Activated gamma-delta T cell treated with Interleukin-2 at 50 U/mL for 16 hours (primary cell): Measurements from ENCODE around the gene VCX2.
"Not testable (repeated sequence)": the region's sequence is repeated elsewhere in the genome, so short reads cannot be mapped to it uniquely, and the experiment has no call there.

ENCODE experiments used
- DNase-seq: peaks from one replicate; pipeline ENCODE4 v3.0.0-alpha.2; 2020

The VCX2 gene

DNA sequence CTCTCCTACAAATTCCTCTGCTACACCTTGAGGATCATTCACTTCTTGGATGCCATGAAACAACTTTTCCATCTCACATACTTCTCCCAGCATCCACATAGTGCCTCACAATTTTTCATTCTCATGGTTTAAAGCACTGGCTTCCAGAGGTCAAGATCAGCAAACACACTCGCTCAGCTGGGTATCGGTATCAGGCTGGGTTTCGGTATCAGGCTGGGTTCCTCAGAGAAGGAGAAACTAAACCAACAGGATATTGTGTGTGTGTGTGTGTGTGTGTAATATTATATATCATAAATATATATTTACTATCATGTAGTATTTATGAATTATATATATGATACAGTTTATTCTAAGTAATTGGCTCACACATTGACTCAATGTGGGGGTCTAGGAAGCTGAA is at the start of gene VCX2:
Gene VCX2 (minus strand): TSS at position 99 of the 400 bp plus-strand sequence. CDS start 624 bp downstream, outside the sequence.
- not testable (repeated sequence) for DNase-seq

DNA sequence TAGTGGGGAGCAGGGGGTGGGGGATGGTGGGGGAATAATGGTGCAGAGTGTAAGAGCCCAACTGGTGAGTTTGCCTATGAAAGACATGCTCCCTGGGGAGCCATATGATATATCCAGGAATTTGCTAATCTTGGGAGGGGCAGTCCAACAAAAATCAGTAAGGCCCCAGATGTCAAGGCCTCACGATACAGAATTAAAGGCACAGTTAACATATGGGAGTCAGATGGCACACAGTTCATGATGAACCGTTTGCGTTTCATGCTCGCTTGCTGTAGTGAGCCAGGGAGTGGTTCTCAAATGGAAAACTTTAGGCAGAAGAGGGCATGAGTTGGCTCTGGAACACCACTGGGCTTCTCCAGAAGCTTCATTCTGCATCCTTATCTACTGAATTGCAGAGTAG is 33.9 kb upstream of the VCX2 start:
- no peak for DNase-seq

DNA sequence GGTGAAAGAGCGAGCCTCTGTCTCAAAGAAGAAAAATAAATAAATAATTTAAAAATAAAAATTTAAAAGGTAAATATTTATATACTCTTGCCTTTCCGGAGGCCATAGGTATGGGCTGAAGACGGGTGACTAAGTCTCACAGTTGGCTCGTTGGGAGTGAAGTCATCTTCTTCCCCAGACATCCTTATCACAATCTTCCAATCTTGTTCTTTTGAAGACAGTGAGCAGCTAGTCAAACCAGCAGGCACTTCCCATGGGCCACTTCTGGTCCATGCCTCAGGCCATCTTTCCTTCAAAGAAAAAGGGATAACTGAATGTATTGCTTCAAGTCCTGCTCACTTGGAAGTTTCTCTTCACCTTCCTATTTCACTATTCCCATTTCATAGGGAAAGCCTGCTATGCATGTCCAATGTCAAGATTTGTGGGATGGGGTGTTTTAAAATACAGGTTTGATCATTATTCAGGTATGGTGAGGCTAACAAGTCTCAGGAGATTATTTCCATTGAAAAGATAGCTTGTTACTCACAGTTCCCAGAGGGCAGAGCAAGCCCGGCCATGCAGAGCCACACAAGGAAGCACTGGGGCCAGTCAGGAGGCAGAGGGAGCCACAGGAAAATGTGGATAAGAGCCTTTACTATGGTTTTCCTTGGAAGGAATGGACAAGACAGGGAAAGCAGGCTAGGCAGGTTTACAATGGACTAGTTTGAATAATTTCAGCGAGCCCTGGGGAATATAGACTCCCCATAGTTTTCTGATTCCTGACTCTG is 33.3 kb upstream of the VCX2 start:
- DNase-seq = no peak

DNA sequence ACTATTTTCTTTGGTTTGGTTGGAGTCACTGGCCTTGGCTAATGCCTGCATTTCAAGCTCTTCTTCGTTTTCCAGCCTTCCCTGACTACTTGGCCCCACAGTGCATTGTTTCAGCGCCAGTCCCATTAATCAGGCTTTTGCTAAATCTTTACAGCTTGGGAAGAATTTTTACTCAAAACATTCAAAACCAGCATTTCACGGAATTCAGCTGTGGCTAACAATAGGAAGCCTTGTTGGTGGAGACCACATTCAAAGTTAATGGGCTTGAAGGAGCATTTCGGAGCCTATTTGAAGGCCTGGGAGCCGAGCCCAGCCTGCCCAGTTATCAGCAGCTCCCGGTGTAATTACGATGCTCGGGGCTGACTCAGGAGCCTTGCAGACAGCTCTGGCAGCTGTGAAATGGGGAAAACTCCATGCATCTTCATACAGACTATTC is 30.8 kb upstream of the VCX2 start:
- DNase-seq = no peak

DNA sequence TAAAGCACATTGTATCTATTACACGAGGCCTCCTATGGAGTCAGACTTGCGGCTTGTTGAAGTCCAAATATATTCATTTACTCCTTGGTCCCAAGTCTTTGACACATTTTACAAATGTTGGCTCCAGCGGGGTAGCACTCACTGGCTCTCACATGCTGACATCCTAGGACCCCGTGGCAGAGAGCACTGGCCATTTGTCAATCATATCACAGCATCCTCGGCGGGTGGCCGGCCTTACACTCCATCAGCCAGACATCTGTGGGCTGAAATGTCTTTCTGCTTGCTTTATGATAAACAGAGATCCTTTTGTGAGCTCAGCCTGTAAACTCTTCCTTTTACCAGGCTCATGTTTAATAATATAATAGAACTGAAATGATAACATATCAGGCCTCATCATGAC is 25.7 kb upstream of the VCX2 start:
- no peak for DNase-seq

DNA sequence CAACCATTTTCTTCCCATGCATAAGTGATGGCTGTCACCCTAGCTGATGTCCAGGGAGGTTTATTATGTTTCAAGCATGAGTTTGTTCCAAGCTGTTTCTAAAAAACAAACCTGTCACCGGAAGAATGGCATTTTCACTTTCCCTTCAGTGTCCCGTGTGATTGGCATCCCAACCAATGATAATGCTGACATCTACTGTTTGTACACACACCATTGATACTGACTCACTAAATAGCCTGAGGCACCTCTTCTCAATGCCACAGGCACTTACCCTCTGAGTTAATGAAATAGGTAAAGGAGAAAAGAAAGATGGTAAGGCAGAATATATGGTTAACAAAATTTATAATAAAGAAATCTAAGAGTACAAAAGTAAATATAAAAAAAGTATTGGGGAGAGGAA is 23.1 kb upstream of the VCX2 start:
- no peak for DNase-seq

DNA sequence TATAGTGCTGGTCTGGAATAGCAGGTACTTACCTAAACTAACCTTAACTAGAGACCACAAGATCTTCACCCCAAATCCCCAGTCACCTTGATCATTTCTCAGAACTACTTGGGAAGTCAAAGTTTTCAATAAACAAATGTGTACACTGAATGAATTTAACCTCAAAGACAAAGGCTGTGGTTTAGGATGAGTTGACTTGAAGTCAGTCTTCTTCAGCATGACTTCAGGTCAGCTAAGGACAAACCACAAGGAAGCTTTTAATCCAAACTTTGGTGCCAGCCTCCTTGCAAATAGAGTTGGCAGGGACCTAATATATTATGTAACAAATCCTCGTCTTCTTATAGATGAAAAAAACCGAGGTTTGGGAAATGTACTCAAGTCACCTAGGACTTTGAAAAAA is 21.2 kb upstream of the VCX2 start:
- DNase-seq = no peak

DNA sequence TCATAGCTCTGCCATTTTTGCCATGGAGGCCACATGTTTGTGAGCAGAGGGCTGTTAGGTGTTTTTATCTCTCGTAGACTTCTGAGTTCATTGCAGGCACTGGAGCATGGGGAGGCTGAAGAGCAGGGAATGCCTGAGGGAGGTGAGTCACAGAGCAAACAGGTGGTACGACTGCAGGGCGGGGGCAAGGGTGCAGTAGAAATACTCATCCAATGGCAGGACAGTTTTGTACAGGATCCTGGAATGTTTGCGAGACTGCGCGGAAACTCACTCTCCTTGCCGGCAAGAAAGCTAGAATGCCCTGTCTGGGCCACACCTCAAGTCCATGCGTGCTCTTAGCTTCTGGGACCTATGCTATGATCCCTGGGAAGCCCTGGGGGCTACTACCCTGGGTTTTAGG is 20.0 kb upstream of the VCX2 start:
- no peak for DNase-seq

DNA sequence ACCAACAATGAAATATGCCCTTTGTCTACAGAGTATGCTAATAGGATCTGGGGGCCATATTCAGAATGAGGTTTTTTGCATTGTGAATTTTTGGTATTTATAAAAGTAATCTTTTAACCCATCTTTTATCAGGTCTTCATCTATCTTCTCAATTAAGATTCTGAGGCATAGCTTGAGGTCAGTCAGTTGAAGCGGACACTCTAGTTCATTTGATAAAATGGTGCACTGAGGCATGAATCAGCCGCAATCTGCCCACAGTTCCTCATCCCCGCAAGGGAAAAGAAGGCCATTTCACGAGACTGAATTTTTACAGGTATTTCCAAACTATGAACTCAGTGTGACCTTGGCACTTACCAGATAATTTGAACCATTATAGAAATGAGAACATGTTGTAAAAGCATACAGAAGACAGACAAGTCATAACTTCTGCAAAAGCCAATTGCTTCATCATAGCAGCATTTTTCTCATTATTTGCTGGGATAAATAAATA is 19.3 kb upstream of the VCX2 start:
- no peak for DNase-seq

DNA sequence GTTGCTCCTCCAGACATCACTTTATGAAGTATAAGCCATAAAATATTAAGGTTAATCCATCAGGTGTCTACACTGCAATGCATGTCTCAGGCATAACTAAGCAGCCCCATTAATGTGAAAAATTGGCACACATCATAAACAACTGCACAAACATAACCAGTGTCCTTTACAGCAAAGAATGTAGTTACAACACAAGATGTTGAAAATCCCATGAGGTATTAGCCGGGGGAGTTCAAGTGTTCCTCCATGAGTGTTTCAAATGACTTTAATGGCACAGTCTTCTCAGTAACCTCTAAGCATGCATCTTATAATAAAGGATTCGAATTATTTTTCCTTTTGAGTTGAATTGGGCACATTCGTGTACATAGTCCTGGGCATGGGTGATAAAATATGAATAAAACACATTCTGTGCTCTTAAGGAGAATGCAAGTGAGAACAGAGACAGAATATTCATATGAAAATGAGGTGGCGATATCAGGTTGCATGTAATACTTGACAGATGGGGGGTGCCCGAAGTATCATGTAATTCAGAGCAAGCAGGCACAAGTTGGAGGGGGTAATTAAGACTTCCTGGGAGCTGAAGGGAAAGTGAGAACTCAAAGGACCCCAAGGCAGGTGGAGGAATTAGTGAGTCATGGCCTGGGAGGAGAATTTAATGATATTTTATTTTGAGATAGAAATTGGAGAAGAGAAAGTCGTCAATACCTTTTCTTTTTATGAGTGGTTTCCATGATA is 18.2 kb upstream of the VCX2 start:
- no peak for DNase-seq

DNA sequence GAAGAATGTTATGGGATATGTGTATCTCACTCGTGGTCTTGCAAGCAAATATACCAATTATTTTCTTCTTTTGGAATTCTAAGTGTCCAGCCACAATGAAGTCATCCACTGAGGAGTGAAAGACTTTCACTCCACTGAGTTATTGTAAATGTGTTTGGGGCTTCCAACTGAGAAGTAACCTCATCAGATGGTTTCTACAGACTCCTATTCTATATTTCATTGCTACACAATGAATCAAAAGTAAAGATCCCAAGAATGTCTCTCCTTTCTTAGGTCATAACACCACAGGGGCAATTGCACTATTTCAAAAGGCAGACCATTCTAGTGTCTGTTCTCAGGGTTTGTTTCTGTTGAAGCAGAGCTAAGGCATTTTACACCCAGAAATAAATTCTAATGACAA is 12.3 kb upstream of the VCX2 start:
- DNase-seq = no peak

DNA sequence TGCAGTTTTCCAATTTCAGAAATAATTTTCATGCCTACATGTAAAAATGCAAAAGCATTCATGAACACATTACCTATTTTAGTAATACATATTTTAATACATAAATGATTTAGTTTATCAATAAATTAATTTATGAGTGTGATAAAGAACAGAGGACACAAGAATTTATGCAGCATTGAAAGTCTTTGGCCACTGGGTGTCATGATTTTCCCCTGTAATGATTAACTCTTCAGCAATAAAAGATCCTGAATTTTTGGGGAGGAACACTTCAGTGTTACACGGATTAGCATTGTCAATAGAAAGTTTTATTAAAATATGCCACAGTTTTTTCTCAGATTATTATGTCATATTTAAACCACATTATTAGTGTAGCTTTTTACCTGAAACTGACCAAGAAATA is 8.6 kb upstream of the VCX2 start:
- DNase-seq = no peak

DNA sequence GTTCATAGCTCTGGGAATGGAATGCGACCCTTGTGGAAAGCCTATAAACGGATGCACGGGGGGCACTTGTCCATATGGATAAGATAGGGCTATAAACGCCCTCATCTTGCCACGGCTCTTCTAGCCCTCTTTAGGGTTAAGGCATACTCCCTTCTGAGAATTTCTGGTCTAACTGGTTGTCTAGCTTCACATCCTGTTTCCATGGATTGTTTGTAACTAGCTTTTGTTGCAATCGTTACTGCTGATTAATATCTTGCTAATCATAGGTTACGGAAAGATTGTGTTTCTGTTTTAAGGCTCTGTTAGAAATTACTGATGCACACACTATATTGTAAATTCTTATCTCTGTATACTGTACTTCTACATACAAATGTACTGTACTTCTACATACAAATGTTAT is 17.1 kb downstream of the VCX2 start:
- DNase-seq = not testable (repeated sequence)

DNA sequence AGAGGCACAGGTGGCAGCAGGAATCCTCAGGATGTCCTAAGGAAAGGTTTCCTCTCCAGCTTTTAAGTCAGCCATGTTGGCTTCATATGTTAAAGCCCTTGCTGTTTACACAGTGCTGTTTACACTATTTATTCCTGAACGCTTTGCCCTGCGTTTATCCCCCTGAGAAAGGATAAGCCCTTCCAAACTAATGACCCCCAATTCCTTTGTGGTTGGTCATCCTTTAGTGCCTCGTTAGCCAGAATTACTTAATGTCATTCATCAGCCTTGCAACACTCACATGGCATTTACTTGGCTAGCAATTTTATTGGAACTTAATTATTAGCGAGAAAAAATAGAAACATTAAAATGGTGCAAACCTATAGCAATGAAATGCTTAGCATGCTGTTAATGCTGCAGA is 23.8 kb downstream of the VCX2 start:
- no peak for DNase-seq

DNA sequence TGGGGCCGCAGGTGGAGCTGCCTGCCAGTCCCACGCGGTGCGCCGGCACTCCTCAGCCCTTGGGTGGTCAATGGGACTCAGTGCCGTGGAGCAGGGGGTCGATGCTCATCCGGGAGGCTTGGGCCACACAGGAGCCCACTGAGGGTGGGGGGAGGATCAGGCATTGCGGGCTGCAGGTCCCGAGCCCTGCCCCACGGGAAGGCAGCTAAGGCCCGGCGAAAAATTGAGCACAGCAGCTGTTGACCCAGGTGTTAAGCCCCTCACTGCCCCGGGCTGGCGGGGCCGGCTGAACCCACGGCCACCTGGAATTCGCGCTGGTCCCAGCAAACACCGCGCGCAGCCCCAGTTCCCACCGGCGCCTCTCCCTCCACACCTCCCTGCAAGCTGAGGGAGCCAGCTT is 26.1 kb downstream of the VCX2 start:
- DNase-seq = no peak

DNA sequence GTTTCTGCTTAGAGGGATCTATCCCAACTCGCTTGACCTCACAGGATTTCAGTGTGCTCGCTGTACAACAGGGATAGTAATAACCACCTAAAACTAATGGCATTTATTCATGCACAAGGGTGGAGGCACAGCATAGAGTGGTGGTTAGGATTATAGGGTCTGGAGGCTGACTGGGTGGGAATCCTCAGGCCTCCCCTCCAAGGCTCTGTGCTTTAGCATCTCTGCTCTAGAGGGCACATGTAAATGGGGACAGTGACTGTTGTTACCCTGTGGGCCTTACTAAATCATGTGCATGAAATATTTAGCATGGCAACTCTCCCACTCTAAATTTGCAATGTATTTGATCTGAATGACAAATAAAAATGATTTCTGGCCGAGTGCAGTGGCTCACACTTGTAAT is 29.2 kb downstream of the VCX2 start:
- no peak for DNase-seq

DNA sequence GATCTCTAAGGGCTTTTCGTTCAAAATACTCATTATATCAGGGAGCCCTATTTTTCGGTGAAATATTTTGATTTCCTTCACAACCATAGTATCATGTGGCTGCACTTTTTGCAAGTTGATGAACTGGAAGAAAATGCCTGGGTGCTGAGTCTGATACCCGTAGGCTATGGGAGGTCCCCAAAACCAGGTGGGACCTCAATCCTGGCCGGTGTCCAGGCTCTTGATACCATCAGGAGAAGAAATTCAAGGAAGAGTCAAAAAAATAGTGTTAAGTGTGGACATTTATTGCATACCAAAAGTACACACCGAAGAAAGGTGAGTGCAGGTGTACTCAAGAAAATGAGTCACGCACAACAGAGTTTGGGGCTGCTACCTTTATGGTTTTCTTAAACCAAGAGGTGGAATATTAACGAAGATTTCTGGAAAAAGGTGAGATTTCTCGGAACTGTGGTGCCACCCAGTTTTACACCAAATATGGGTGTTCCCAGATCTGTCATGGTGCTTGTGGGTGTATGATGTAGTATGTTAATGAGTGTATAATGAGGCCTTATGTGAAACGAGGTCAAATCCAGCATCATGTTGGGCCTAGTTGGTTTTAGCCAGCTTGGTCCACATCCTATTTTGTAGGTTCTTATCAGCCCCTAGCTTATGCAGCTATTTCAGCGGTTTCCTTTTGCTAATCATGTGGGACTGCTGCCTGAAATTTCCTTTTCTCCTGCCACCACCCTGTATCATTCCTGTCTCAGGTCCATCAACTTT is 29.9 kb downstream of the VCX2 start:
- DNase-seq = no peak

DNA sequence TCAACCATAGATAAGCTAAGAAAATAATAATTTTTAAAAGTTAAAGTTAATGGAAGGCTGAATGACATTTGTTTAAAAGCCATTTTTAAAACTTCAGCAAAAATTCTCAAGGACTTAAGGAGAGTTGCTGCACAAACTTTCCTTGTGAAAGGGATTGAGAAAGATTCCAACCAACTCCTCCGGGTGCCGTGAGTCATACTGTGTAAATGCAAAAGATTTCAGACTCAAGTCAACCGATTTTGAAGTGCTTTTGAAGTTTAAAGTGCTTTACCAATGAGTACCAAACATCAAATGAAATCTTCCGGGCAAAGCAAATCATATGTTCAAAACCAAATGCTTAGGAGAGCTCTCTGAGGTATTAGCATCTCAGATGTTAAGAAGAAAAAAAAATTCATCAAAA is 31.4 kb downstream of the VCX2 start:
- no peak for DNase-seq

DNA sequence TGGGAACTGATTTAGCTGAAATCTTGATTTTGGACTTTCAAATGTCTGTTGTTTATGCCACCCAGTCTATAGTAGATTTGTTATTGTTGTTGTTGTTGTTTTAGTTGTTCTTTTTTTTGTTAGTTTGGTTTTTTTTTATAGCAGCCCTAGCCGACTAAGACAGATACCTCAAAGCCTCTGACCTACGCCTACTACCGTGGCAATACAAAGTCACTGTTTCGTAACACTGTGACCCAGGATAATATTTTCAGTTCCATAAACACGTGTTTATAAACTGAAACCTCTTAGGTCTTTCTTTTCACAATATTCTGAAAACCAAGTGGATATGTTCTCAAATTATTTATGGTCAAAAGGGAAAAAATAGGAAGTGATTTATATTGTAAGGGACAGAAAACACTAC is 32.8 kb downstream of the VCX2 start:
- no peak for DNase-seq

DNA sequence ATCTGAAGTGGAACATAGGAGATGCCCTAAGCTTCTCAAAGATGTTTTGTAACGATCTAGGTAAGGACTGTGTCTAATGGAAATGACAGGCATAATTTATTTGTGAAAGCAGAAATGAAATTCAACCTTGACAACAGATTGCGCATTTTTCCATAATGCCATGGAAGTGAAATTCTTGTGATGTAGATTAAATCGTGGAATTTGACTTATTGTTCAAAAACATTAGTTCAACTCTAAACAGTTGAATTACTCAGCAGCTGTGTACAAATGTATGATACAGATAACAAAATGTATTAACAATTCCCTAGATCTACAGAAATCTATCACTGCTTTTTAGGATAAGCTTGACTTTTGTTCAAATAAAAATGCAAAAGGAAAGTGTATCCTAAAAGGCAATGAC is 44.4 kb downstream of the VCX2 start:
- DNase-seq = no peak

DNA sequence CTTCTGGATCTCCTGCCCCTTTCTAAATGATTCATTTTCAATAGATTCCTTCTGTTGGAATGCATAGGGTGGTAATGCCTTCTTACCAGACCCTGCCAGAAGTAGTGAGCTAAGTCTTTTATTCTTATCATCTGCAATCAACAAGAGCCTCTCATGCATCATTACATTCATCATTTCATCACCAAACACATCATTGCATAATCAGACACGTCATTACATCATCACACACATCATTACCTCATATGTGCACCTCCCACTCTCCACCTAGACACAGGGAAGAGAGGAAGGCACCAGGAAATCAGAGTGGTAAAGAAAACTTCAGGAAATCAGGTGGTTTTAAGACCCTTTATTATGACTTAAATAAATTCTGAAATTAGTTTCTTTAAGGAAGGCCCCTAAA is 45.0 kb downstream of the VCX2 start:
- DNase-seq = no peak

DNA sequence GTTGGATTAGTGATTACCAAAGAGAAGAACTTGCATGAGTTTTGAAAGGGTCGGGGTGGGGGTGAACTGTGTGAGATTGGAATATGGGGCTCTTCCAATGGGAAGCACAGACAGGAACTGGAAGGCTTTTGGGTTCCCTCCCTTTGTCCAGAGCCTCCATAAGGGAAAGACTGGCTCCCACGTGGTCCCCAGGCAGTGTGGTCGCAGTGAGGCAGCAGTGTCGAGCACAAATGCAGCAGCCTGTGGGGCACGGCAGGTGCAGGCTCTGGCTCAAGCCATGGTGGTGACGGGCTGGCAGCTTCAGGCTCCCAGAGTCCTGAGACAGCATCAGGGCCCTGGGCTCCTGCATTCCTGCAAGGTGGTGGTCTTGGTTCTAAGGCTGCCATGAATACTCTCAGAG is 45.5 kb downstream of the VCX2 start:
- no peak for DNase-seq

DNA sequence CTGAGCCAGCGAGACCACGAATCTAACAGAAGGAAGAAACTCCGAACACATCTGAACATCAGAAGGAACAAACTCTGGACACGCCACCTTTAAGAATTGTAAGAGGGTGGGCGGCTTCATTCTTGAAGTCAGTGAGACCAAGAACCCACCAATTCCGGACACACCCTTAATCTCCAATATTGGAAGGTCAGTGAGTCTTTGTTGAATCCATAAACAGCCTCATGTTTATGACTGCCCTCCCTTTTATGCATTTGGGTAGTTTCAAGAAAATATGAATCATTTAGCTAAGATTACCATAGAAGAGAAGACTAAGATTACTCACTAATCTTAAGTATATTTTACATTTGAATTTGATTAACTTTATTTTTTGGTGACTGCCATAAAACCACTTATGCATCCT is 48.5 kb downstream of the VCX2 start:
- DNase-seq = no peak

DNA sequence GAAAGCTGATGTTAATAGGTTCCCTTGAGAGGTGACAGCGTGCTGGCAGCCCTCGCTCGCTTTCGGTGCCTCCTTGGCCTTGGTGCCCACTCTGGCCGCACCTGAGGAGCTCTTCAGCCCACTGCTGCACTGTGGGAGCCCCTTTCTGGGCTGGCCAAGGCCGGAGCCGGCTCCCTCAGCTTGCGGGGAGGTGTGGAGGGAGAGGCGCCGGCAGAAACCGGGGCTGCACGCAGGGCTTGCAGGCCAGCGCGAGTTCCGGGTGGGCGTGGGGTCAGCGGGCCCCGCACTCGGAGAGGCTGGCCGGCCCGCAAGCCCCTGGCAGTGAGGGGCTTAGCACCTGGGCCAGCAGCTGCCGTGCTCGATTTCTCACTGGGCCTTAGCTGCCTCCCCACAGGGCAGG is 49.7 kb downstream of the VCX2 start:
- not testable (repeated sequence) for DNase-seq
